Kidney epithelial cell (primary cell): ENCODE data around the gene STX7. TPM values are rescaled to one million over a fixed set of nuclear protein-coding genes. Genes with fewer than 3 reads are reported as not detected.
"Not testable (repeated sequence)": the region's sequence is repeated elsewhere in the genome, so short reads cannot be mapped to it uniquely, and the experiment has no call there.

Source experiments
- DNase-seq: peaks from one replicate; pipeline ENCODE4 v3.0.0-alpha.2; 2010; ENCODE audit warnings: low read depth
- H3K27me3 ChIP-seq: 2 replicates; pipeline ENCODE4 v1.6.0; 2011; ENCODE audit warnings: low read length; ENCODE audit not compliant: control insufficient read depth, insufficient read depth
- H3K36me3 ChIP-seq: 2 replicates; pipeline ENCODE4 v1.5.1; 2011; ENCODE audit warnings: low read length; ENCODE audit not compliant: control insufficient read depth, insufficient read depth
- H3K4me3 ChIP-seq: 2 replicates; pipeline ENCODE4 v1.5.1; 2011; ENCODE audit warnings: low read depth, mild to moderate bottlenecking, control low read depth, low read length
- CTCF ChIP-seq: IDR thresholded peaks from 2 replicates; pipeline ENCODE4 v1.5.1; 2011; ENCODE audit warnings: mild to moderate bottlenecking, moderate library complexity, low read length, control low read depth, inconsistent platforms; ENCODE audit not compliant: insufficient read depth, poor library complexity, severe bottlenecking
- total RNA-seq: library from RNA; depleted of rRNA; stranded (reverse); fragments of >200 nt; gene quantifications from 2 replicates; pipeline ENCODE4 v1.2.3, GENCODE V29; 2015

The STX7 gene
- 35.8 and 42.2 TPM in 2 replicates for total RNA-seq

- TF ChIP-seq CTCF, result no peak
- no peaks in the 10 kb centered on the region for H3K27me3 ChIP-seq
- peak; percentile 53 for DNase-seq
- peak within 1 kb of the TSS; percentile 75 for H3K4me3 ChIP-seq
- no peaks in the 10 kb centered on the region for H3K36me3 ChIP-seq
Observed at GRCh38 chr6:132512638-132513632, at the start of gene STX7. Gene STX7 (minus strand): TSS chr6:132513116. CDS start chr6:132503530, 9,586 bp downstream.

GRCh38 chr6:132560087-132560486 lies 47.2 kb upstream of the STX7 start:
- not testable (repeated sequence) for H3K27me3 ChIP-seq, H3K4me3 ChIP-seq, H3K36me3 ChIP-seq, DNase-seq

- no peaks in the 10 kb centered on the region for H3K36me3 ChIP-seq
- DNase-seq, result no peak
- no peaks in the 10 kb centered on the region for H3K27me3 ChIP-seq
- TF ChIP-seq CTCF, result no peak
- H3K4me3 ChIP-seq, result no peak within 1 kb of the TSS
Observed at GRCh38 chr6:132552372-132552771, 39.5 kb upstream of the STX7 start, which contains the start of gene TAAR8. Gene TAAR8 (plus strand): TSS chr6:132552672. CDS start chr6:132552693, 21 bp downstream.

GRCh38 chr6:132551214-132551613 lies 38.3 kb upstream of the STX7 start:
- Histone ChIP-seq H3K36me3 (no peaks in the 10 kb centered on the region), H3K27me3 (no peaks in the 10 kb centered on the region), H3K4me3 (no peak overlapping the region)
- DNase-seq, result no peak
- TF ChIP-seq CTCF, result no peak

- Histone ChIP-seq H3K4me3 (no peak overlapping the region), H3K27me3 (no peaks in the 10 kb centered on the region)
Observed at GRCh38 chr6:132548746-132549463, 36.0 kb upstream of the STX7 start.

More at GRCh38 chr6:132548746-132549463, 36.0 kb upstream of the STX7 start:
- DNase-seq, result no peak
- no peak for TF ChIP-seq CTCF
- no peaks in the 10 kb centered on the region for H3K36me3 ChIP-seq
